Ecto neural progenitor cell (in vitro differentiated cells): ENCODE data around the gene TUBGCP2.

ENCODE experiments used
- DNase-seq: peaks from one replicate; pipeline ENCODE4 v3.0.0-alpha.2; 2018; ENCODE audit warnings: low spot score

Gene TUBGCP2

DNA sequence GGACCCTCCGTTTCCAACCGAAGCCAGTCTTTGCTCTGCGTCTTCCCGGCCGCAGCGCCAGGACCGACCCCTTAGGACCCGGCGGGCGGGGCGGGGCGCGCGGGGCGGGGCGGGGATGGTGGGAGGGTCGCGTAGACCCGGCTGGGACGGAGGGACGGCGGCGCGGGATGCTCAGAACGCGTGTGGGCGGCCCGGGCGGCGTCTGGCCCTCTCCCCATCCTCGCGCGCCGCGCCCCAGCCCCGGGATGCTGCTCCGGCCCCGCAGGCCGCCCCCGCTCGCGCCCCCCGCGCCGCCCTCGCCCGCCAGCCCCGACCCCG, 78.7 kb downstream of the TUBGCP2 start, which contains the start of gene UTF1:
TSS of gene UTF1 (plus strand) at position 174 of the 318 bp plus-strand sequence. CDS start at position 246, 72 bp downstream.
- DNase-seq = no peak

GRCh38 chr10:133229265-133230043, 79.2 kb downstream of the TUBGCP2 start:
- no peak for DNase-seq
